ENCODE measurements around the gene CCDC85A.

DNA sequence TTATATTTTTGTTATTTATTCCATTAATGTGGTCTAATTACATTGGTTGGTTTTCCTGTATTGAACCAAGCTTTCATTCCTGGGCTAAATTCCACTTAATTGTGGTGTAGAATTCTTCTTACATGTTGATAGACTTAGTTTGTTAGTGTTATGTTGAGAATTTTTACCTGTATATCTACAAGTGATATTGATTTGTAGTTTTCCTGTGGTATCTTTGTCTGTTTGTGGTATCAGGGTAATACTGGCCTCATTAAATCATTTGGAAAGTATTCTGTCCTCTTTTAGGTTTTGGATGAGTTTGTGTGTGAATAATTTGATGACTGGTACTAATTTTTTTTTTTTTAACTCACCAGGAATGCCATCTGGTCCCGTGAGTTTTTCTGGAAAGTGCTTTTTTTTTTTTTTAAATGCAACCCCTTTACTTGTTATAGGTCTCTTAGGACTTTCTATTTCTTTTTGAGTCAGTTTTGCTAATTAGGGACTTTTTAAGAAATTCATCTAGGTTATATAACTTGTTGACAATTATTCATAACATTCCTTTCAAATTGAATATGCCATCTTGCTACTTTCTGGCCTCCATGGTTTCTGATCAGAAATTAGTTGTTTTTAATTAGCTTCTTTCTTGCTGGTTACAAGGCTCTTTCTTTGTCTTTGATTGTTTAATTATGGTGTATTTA lies 232.8 kb downstream of the CCDC85A start:
- TF ChIP-seq EZH2 (IDR thresholded peaks at IDR 0.05) (no peak), TCF7L2 (IDR thresholded peaks at IDR 0.05; ENCODE audit: borderline replicate concordance, extremely low read depth, insufficient read depth, insufficient read length) (no peak), CBX3 (IDR thresholded peaks at IDR 0.05; ENCODE audit: low read depth) (no peak), POLR2A (IDR thresholded peaks at IDR 0.05; ENCODE audit: borderline replicate concordance, extremely low read depth, insufficient read depth, insufficient read length) (no peak), SIN3A (IDR thresholded peaks at IDR 0.05; ENCODE audit: low read depth) (no peak), EZH2phosphoT487 (IDR thresholded peaks at IDR 0.05; ENCODE audit: borderline replicate concordance) (no peak), POLR2AphosphoS5 (IDR thresholded peaks at IDR 0.05; ENCODE audit: low read depth, low read length) (no peak), ZNF274 (IDR thresholded peaks at IDR 0.05; ENCODE audit: low read depth, low read length) (no peak), YY1 (IDR thresholded peaks at IDR 0.05; ENCODE audit: extremely low read depth, insufficient replicate concordance, low read depth, low read length) (no peak), EGR1 (IDR thresholded peaks at IDR 0.05; ENCODE audit: low read depth) (no peak), CEBPB (IDR thresholded peaks at IDR 0.05; ENCODE audit: low read depth) (no peak)
- TF ChIP-seq, protein P1, sequence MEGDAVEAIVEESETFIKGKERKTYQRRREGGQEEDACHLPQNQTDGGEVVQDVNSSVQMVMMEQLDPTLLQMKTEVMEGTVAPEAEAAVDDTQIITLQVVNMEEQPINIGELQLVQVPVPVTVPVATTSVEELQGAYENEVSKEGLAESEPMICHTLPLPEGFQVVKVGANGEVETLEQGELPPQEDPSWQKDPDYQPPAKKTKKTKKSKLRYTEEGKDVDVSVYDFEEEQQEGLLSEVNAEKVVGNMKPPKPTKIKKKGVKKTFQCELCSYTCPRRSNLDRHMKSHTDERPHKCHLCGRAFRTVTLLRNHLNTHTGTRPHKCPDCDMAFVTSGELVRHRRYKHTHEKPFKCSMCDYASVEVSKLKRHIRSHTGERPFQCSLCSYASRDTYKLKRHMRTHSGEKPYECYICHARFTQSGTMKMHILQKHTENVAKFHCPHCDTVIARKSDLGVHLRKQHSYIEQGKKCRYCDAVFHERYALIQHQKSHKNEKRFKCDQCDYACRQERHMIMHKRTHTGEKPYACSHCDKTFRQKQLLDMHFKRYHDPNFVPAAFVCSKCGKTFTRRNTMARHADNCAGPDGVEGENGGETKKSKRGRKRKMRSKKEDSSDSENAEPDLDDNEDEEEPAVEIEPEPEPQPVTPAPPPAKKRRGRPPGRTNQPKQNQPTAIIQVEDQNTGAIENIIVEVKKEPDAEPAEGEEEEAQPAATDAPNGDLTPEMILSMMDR (IDR thresholded peaks at IDR 0.05 in 2 of 3, conservative IDR thresholded peaks at IDR 0.05 in 1 of 3; ENCODE audit: borderline replicate concordance in 1 of 3, insufficient read depth in 1 of 3, low read depth in 2 of 3, low read length in 2 of 3) = no peak
- TF ChIP-seq, protein P2, sequence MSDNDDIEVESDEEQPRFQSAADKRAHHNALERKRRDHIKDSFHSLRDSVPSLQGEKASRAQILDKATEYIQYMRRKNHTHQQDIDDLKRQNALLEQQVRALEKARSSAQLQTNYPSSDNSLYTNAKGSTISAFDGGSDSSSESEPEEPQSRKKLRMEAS (IDR thresholded peaks at IDR 0.05) = no peak
- TF ChIP-seq, protein P3, sequence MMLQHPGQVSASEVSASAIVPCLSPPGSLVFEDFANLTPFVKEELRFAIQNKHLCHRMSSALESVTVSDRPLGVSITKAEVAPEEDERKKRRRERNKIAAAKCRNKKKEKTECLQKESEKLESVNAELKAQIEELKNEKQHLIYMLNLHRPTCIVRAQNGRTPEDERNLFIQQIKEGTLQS (IDR thresholded peaks at IDR 0.05) = no peak

Data from HCT116 (cell line).